Activated CD4-positive, alpha-beta T cell treated with anti-CD3 and anti-CD28 coated beads for 48 hours (primary cell): ENCODE data around the gene PLA2G4C.
"Not testable (repeated sequence)": the region's sequence is repeated elsewhere in the genome, so short reads cannot be mapped to it uniquely, and the experiment has no call there.

Experiments
- DNase-seq: peaks from one replicate; pipeline ENCODE4 v3.0.0-alpha.2; 2020

Gene PLA2G4C

GRCh38 chr19:48108997-48109782, 1.4 kb downstream of the PLA2G4C start:
- DNase-seq, result no peak

GRCh38 chr19:48103922-48104321, 6.7 kb downstream of the PLA2G4C start:
- DNase-seq, result no peak

- peak; percentile 54 for DNase-seq
Observed at GRCh38 chr19:48102870-48103751, 7.5 kb downstream of the PLA2G4C start.

GRCh38 chr19:48095612-48096175, 14.9 kb downstream of the PLA2G4C start:
- DNase-seq, result no peak

- no peak for DNase-seq
Observed at GRCh38 chr19:48094855-48095203, 15.8 kb downstream of the PLA2G4C start.

GRCh38 chr19:48094129-48094854, 16.3 kb downstream of the PLA2G4C start:
- DNase-seq, result no peak

- DNase-seq, result not testable (repeated sequence)
Observed at GRCh38 chr19:48091111-48091718, 19.4 kb downstream of the PLA2G4C start.

GRCh38 chr19:48090281-48090802, 20.3 kb downstream of the PLA2G4C start:
- no peak for DNase-seq

- DNase-seq, result not testable (repeated sequence)
Observed at GRCh38 chr19:48088991-48089390, 21.6 kb downstream of the PLA2G4C start.

- DNase-seq, result peak; percentile 15
Observed at GRCh38 chr19:48085904-48086864, 24.4 kb downstream of the PLA2G4C start.

GRCh38 chr19:48085076-48085475, 25.5 kb downstream of the PLA2G4C start:
- DNase-seq, result no peak

- DNase-seq, result no peak
Observed at GRCh38 chr19:48081106-48081505, 29.5 kb downstream of the PLA2G4C start.

- not testable (repeated sequence) for DNase-seq
Observed at GRCh38 chr19:48070177-48070769, 40.3 kb downstream of the PLA2G4C start.

- DNase-seq, result no peak
Observed at GRCh38 chr19:48069435-48069834, 41.2 kb downstream of the PLA2G4C start.

- DNase-seq, result no peak
Observed at GRCh38 chr19:48064509-48064908, 46.1 kb downstream of the PLA2G4C start.

GRCh38 chr19:48061401-48062344, 48.9 kb downstream of the PLA2G4C start:
- DNase-seq, result no peak

GRCh38 chr19:48060381-48060780, 50.2 kb downstream of the PLA2G4C start:
- no peak for DNase-seq

GRCh38 chr19:48059331-48059730, 51.3 kb downstream of the PLA2G4C start:
- DNase-seq, result peak; percentile 29

GRCh38 chr19:48053856-48054255, 56.8 kb downstream of the PLA2G4C start:
- no peak for DNase-seq
